GM12878 (cell line): ENCODE data around the gene CWC27. TPM values are rescaled to one million over a fixed set of nuclear protein-coding genes. Genes with fewer than 3 reads are reported as not detected.

Experiments used
- ATAC-seq: fragments of 200-7000 bp; cut with Tn5 transposase; 3 replicates; pipeline ENCODE4 v1.9.1; 2020; ENCODE audit warnings: mild to moderate bottlenecking, moderate library complexity
- BruUV-seq: library from RNA; stranded (reverse); fragments of 400-500 nt; replicated peaks from 2 replicates; lab custom pipeline; 2021; lab: Mats Ljungman, UMichigan
- CTCF ChIA-PET: fragments of 300-600 bp; sonication (Branson Sonifier 250); formaldehyde crosslinking; extraction: SDS; loops from one replicate; lab custom pipeline; 2021; ENCODE audit warnings: inconsistent platforms; lab: Yijun Ruan, JAX
- POLR2A ChIA-PET: fragments of 350-600 bp; formaldehyde crosslinking; extraction: SDS; loops from one replicate; lab custom pipeline; 2021; ENCODE audit warnings: inconsistent platforms; lab: Charles Lee
- RAD21 ChIA-PET: fragments of 300-600 bp; sonication (Branson Sonifier 250); formaldehyde crosslinking; loops from one replicate; lab custom pipeline; 2023; ENCODE audit warnings: antibody characterized with exemption; ENCODE audit not compliant: unreplicated experiment; lab: Charles Lee
- SMC1A ChIA-PET: fragments of 300-600 bp; sonication (Branson Sonifier 250); formaldehyde crosslinking; loops from one replicate; lab custom pipeline; 2023; ENCODE audit not compliant: unreplicated experiment, uncharacterized antibody; lab: Charles Lee
- DNase-seq: peaks from one replicate; pipeline ENCODE4 v3.0.0-alpha.2; 2011; ENCODE audit warnings: low read depth, low spot score
- FAIRE-seq: peaks from 3 replicates; lab custom pipeline; 2011; peaks lifted over from hg19 to GRCh38; lab: Jason Lieb, UNC
- H2AFZ ChIP-seq: 2 replicates; pipeline ENCODE4 v1.6.0; 2011; ENCODE audit warnings: low read depth, low read length, control low read depth; ENCODE audit not compliant: control insufficient read depth
- H3K27ac ChIP-seq: 2 replicates; pipeline ENCODE4 v1.5.1; 2011; ENCODE audit warnings: control low read depth; ENCODE audit not compliant: control insufficient read depth, insufficient read depth
- H3K27me3 ChIP-seq, 2 experiments: replicated peaks in 1 of 2; 2 replicates each; pipeline versions ENCODE4 v1.6.0 to v1.6.1; 2011; ENCODE audit warnings: low read length in 1 of 2; ENCODE audit not compliant: control insufficient read depth in 2 of 2, insufficient read depth in 2 of 2
- H3K36me3 ChIP-seq, 2 experiments: 2 replicates each; pipeline ENCODE4 v1.5.1; 2011; ENCODE audit warnings: low read length in 1 of 2; ENCODE audit not compliant: control insufficient read depth in 2 of 2, insufficient read depth in 2 of 2
- H3K4me1 ChIP-seq: 2 replicates; pipeline ENCODE4 v1.6.1; 2011; ENCODE audit warnings: mild to moderate bottlenecking, low read length, moderate library complexity, mixed read lengths; ENCODE audit not compliant: control insufficient read depth, insufficient read depth
- H3K4me2 ChIP-seq: 2 replicates; pipeline ENCODE4 v1.6.0; 2011; ENCODE audit warnings: control low read depth; ENCODE audit not compliant: control insufficient read depth, insufficient read depth
- H3K4me3 ChIP-seq: fragments of 200-600 bp; sonication (generic); 2 replicates; pipeline ENCODE4 v1.5.1; 2016
- H3K79me2 ChIP-seq: 2 replicates; pipeline ENCODE4 v1.6.0; 2011; ENCODE audit warnings: low read length; ENCODE audit not compliant: control insufficient read depth, insufficient read depth
- H3K9ac ChIP-seq: 2 replicates; pipeline ENCODE4 v1.8.0; 2011; ENCODE audit warnings: low read length, control low read depth, mixed read lengths; ENCODE audit not compliant: control insufficient read depth, insufficient read depth
- H3K9me3 ChIP-seq: replicated peaks from 3 replicates; pipeline ENCODE4 v1.5.1; 2011; ENCODE audit warnings: mild to moderate bottlenecking, low read length; ENCODE audit not compliant: control insufficient read depth, insufficient read depth
- H4K20me1 ChIP-seq: 2 replicates; pipeline ENCODE4 v1.6.0; 2011; ENCODE audit not compliant: control insufficient read depth, insufficient read depth
- BCLAF1 ChIP-seq: fragments of 450-650 bp; IDR thresholded peaks from 2 replicates; pipeline ENCODE4 v1.6.1; 2017; ENCODE audit warnings: antibody characterized with exemption, mild to moderate bottlenecking, moderate library complexity
- KAT2A ChIP-seq: conservative IDR thresholded peaks from 2 replicates; pipeline ENCODE4 v1.6.1; 2011; ENCODE audit warnings: low read depth, low read length; ENCODE audit not compliant: control insufficient read depth
- MEF2A ChIP-seq: IDR thresholded peaks from 2 replicates; pipeline ENCODE4 v1.6.1; 2011; ENCODE audit warnings: low read depth, mild to moderate bottlenecking, low read length, moderate library complexity; ENCODE audit not compliant: insufficient read depth
- MTA2 ChIP-seq: fragments of 450-650 bp; IDR thresholded peaks from 2 replicates; pipeline ENCODE4 v1.6.1; 2016; ENCODE audit warnings: low read depth, mild to moderate bottlenecking, moderate library complexity
- PBX3 ChIP-seq: IDR thresholded peaks from 2 replicates; pipeline ENCODE4 v1.6.1; 2011; ENCODE audit warnings: mild to moderate bottlenecking, low read depth, low read length, moderate library complexity; ENCODE audit not compliant: insufficient replicate concordance
- PKNOX1 ChIP-seq: fragments of 450-650 bp; IDR thresholded peaks from 2 replicates; pipeline ENCODE4 v1.6.1; 2016; ENCODE audit warnings: mild to moderate bottlenecking
- TCF12 ChIP-seq: IDR thresholded peaks from 2 replicates; pipeline ENCODE4 v1.6.1; 2011; ENCODE audit warnings: low read depth, mild to moderate bottlenecking, low read length
- WGBS: methylation state at CpG from one replicate; pipeline ENCODE4 v1.1.6; 2016; ENCODE audit warnings: low lambda C conversion rate; ENCODE audit not compliant: insufficient replicate concordance, insufficient coverage; ENCODE audit errors: missing lambda C conversion rate; 5-methylcytosine and 5-hydroxymethylcytosine counted together
- in situ Hi-C: fragments of 300-500 bp; cut with MboI; formaldehyde crosslinking; loops from 9 replicates; pipeline ENCODE4 v1.14.3; 2018; ENCODE audit warnings: mixed read lengths
- intact Hi-C: fragments of 100-400 bp; cut with micrococcal nuclease; formaldehyde crosslinking; loops from one replicate; pipeline ENCODE4 v1.14.2; 2022; ENCODE audit not compliant: unreplicated experiment
- polyA plus RNA-seq, 11 experiments: library from polyadenylated mRNA; depleted of rRNA in 4 of 11; unstranded in 6 of 11; stranded (reverse) in 5 of 11; fragments of >200 nt; fragmentation: Nextera tagmentation in 4 of 11; fragmentation: Illumina TruSeq in 1 of 11; extraction: Ambion mirVana in 4 of 11; extraction: Trizol in 1 of 11; gene quantifications; 1 replicate in 1 of 11; 2 replicates in 10 of 11; pipeline versions ENCODE4 v1.2.1 to v1.2.3, GENCODE V29; 2011 to 2016; ENCODE audit warnings: inconsistent platforms in 2 of 11, missing spikeins in 2 of 11, low read depth in 1 of 11
- total RNA-seq, 4 experiments: library from RNA; depleted of rRNA in 3 of 4; stranded (reverse); fragments of >200 nt in 3 of 4; fragmentation: Illumina TruSeq in 1 of 4; extraction: Trizol in 1 of 4; gene quantifications; 2 replicates each; pipeline versions ENCODE4 v1.2.1 to v1.2.3, GENCODE V29; 2013 to 2021
- TF ChIP-seq, protein P1 (sequence below): fragments of 450-650 bp; IDR thresholded peaks from 2 replicates; pipeline ENCODE4 v1.6.1; 2014; ENCODE audit warnings: mild to moderate bottlenecking

CWC27 gene
- total and polyA plus RNA-seq, 10 of the 15 experiments (the other 5 are each of a cell fraction or from before 2014, with no cell fraction given): 21.7 to 61.9 (median 47.0) TPM

DNA sequence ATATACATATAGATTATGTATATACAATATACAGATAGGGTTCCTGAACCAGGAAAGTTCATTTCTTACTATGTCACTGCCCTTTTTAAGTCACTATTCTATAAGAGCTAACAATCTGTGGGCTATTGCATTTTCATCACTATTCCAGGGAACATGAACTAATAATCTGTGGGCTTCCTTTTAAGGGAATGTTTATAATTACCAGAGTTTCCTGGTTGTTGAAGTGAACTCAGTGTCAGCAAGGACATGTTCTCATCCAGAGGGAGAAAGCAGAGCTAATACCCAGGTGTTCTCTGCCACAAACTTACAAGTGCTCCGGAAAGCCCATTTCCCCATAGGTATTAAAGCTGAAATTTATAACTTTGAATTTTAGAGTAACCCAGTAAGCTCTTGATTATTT, 69.6 kb downstream of the CWC27 start:
- ChIA-PET RAD21 (no interaction called here), CTCF (no interaction called here), POLR2A (no interaction called here), SMC1A (interaction anchor here (1.1 kb wide), 1 partner anchor 31 kb away, joined by 4 read pairs; no protein-coding TSS in a partner anchor)
- H3K9me3 ChIP-seq: no peaks in the 10 kb centered on the region
- H3K79me2 ChIP-seq: no peaks in the 10 kb centered on the region
- H3K9ac ChIP-seq: no peak overlapping the region
- H3K4me2 ChIP-seq: no peak overlapping the region
- H4K20me1 ChIP-seq: no peaks in the 10 kb centered on the region
- ATAC-seq (no peak), FAIRE-seq (no peak), DNase-seq (no peak)
- TF ChIP-seq PBX3: no peak
- no peak for TF ChIP-seq MEF2A
- TF ChIP-seq PKNOX1: no peak
- TF ChIP-seq MTA2: no peak
- TF ChIP-seq KAT2A: no peak
- TF ChIP-seq, protein P1, sequence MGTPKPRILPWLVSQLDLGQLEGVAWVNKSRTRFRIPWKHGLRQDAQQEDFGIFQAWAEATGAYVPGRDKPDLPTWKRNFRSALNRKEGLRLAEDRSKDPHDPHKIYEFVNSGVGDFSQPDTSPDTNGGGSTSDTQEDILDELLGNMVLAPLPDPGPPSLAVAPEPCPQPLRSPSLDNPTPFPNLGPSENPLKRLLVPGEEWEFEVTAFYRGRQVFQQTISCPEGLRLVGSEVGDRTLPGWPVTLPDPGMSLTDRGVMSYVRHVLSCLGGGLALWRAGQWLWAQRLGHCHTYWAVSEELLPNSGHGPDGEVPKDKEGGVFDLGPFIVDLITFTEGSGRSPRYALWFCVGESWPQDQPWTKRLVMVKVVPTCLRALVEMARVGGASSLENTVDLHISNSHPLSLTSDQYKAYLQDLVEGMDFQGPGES: no peak
- TF ChIP-seq TCF12: no peak
- no peak for TF ChIP-seq BCLAF1
- no peak overlapping the region for H3K4me3 ChIP-seq
- intact Hi-C loops: no loop called here
- no peak overlapping the region for H3K27ac ChIP-seq
- in situ Hi-C loops: no loop called here
- H3K4me1 ChIP-seq: no peaks in the 10 kb centered on the region
- no peaks in the 10 kb centered on the region for H3K27me3 ChIP-seq
- 100% methylated on average over 1 of the region's 1 CpG for WGBS
- no peak overlapping the region for H2AFZ ChIP-seq
- H3K36me3 ChIP-seq: no peaks in the 10 kb centered on the region
- no TSS peak for BruUV-seq
